Adrenal gland (tissue), 12 donors: ENCODE measurements around the gene RASGRF2. TPM values are rescaled to one million over a fixed set of nuclear protein-coding genes. Genes with fewer than 3 reads are reported as not detected.

Experiments
- DNase-seq, 7 donors: peaks; one replicate each; pipeline ENCODE4 v3.0.0-alpha.2; 2019 to 2020
- H3K27ac ChIP-seq, 5 donors: fragments of 200-600 bp; sonication (generic) in 4 of 5; 1 replicate in 3 of 5; 2 replicates in 2 of 5; pipeline versions ENCODE4 v1.5.1 to v1.8.0; 2016 to 2020; ENCODE audit warnings: mild to moderate bottlenecking in 1 of 5
- H3K27me3 ChIP-seq: fragments of 200-600 bp; 2 replicates; pipeline ENCODE4 v1.8.0; 2021
- H3K36me3 ChIP-seq, 2 donors: fragments of 200-600 bp; replicated peaks in 1 of 2; 1 replicate in 1 of 2; 2 replicates in 1 of 2; pipeline versions ENCODE4 v1.5.1 to v1.8.0; 2018 to 2022
- H3K4me1 ChIP-seq, 2 donors: fragments of 200-600 bp; replicated peaks in 1 of 2; 1 replicate in 1 of 2; 2 replicates in 1 of 2; pipeline versions ENCODE4 v1.5.1 to v1.8.0; 2018 to 2021
- H3K4me3 ChIP-seq, 4 donors: fragments of 200-600 bp; sonication (generic) in 3 of 4; one replicate each; pipeline ENCODE4 v1.5.1; 2016 to 2018
- H3K9me3 ChIP-seq, 3 donors: fragments of 200-600 bp; sonication (generic) in 1 of 3; replicated peaks in 1 of 3; 1 replicate in 2 of 3; 2 replicates in 1 of 3; pipeline versions ENCODE4 v1.5.1 to v1.8.0; 2016 to 2021
- CTCF ChIP-seq, 6 experiments: fragments of 450-650 bp in 4 of 6; fragments of 200-600 bp in 2 of 6; sonication (generic) in 1 of 6; IDR thresholded peaks; 1 replicate in 5 of 6; 2 replicates in 1 of 6; pipeline versions ENCODE4 v1.5.1 to v1.8.0; 2016 to 2021; ENCODE audit warnings: antibody characterized with exemption in 6 of 6, mild to moderate bottlenecking in 2 of 6, moderate library complexity in 1 of 6
- POLR2A ChIP-seq, 2 donors: fragments of 450-650 bp; IDR thresholded peaks; one replicate each; pipeline ENCODE4 v1.6.1; 2017; ENCODE audit warnings: antibody characterized with exemption in 2 of 2, mild to moderate bottlenecking in 2 of 2, moderate library complexity in 1 of 2
- WGBS, 4 donors: extraction: QIAGEN DNeasy Blood & Tissue Kit in 2 of 4; methylation state at CpG; one replicate each; pipeline versions ENCODE4 v1.1.5 to v1.1.7; 2013 to 2017; 5-methylcytosine and 5-hydroxymethylcytosine counted together
- intact Hi-C, 2 donors: fragments of 100-400 bp; cut with DNase I; formaldehyde crosslinking; loops; one replicate each; pipeline versions ENCODE4 v1.14.1 to v1.15.0; 2022 to 2023
- polyA plus RNA-seq, 3 donors: library from polyadenylated mRNA; stranded (reverse); fragments of 200-250 nt in 2 of 3; fragments of 350-450 nt in 1 of 3; fragmentation: Illumina TruSeq in 1 of 3; extraction: RNeasy Lipid Tissue Mini Kit (QIAGEN cat#74804) in 1 of 3; gene quantifications; one replicate each; pipeline ENCODE4 v1.2.3, GENCODE V29; 2013 to 2014
- total RNA-seq, 9 donors: library from RNA; depleted of rRNA in 4 of 9; stranded (reverse); fragments of >200 nt in 4 of 9; fragments of 120-200 nt in 1 of 9; fragmentation: NEBNext Ultra II Directional in 1 of 9; extraction: Animal tissue kit (Norgen Biotek cat#: 25700) in 1 of 9; gene quantifications; one replicate each; pipeline versions ENCODE4 v1.1.0 to v1.2.4, GENCODE V29; 2013 to 2023
- donor health status: healthy with polysubstance abuse.
- donor health status: Bipolar disorder and iron deficiency.
- donor health status: DM: yes; HTN: yes; CAD: no.
- donor health status: DM: no; HTN: no; CAD: no.
- donor health status: DM: no; HTN: no; CAD: no.
- donor health status: DM: yes; HTN: yes; CAD: no.

RASGRF2 gene
- total and polyA plus RNA-seq, 12 donors, result 0.33 to 5.7 (median 2.4) TPM

- 85 to 93% (median 89%) methylated on average over 1 of the region's 1 CpG for WGBS, 4 donors
- Histone ChIP-seq H3K27ac (no peak overlapping the region), H3K9me3 (no peaks in the 10 kb centered on the region), H3K36me3 (no peaks in the 10 kb centered on the region), H3K4me1 (no peaks in the 10 kb centered on the region), H3K27me3 (no peaks in the 10 kb centered on the region), H3K4me3 (no peak overlapping the region)
- TF ChIP-seq CTCF (IDR thresholded peaks at IDR 0.05) (no peak), POLR2A (IDR thresholded peaks at IDR 0.05) (no peak)
- DNase-seq, result no peak
- intact Hi-C loops, result no loop called here
Observed at GRCh38 chr5:81204205-81204604, 244.0 kb downstream of the RASGRF2 start.

GRCh38 chr5:81205058-81205457 is 244.9 kb downstream of the RASGRF2 start:
- Histone ChIP-seq H3K27ac (no peak overlapping the region), H3K36me3 (no peaks in the 10 kb centered on the region), H3K9me3 (no peaks in the 10 kb centered on the region), H3K4me3 (no peak overlapping the region), H3K27me3 (no peaks in the 10 kb centered on the region), H3K4me1 (no peaks in the 10 kb centered on the region)
- intact Hi-C loops, result no loop called here
- TF ChIP-seq POLR2A (IDR thresholded peaks at IDR 0.05) (no peak), CTCF (IDR thresholded peaks at IDR 0.05) (no peak)
- no peak for DNase-seq
- WGBS, 4 donors, result 67 to 89% (median 83%) methylated on average over 4 of the region's 4 CpGs

GRCh38 chr5:81207009-81207408 is 246.8 kb downstream of the RASGRF2 start:
- Histone ChIP-seq H3K9me3 (no peaks in the 10 kb centered on the region), H3K36me3 (no peaks in the 10 kb centered on the region), H3K27ac (no peak overlapping the region), H3K4me3 (no peak overlapping the region), H3K4me1 (no peaks in the 10 kb centered on the region), H3K27me3 (no peaks in the 10 kb centered on the region)
- intact Hi-C loops, result no loop called here
- WGBS, 4 donors, result 59 to 73% (median 69%) methylated on average over 5 of the region's 5 CpGs
- no peak for DNase-seq
- no peak for TF ChIP-seq CTCF (IDR thresholded peaks at IDR 0.05)
- TF ChIP-seq POLR2A (IDR thresholded peaks at IDR 0.05), result no peak

- TF ChIP-seq CTCF (IDR thresholded peaks at IDR 0.05) (no peak), POLR2A (IDR thresholded peaks at IDR 0.05) (no peak)
- Histone ChIP-seq H3K4me3 (no peak overlapping the region), H3K36me3 (no peaks in the 10 kb centered on the region), H3K4me1 (no peaks in the 10 kb centered on the region), H3K27ac (no peak overlapping the region), H3K9me3 (no peaks in the 10 kb centered on the region), H3K27me3 (no peaks in the 10 kb centered on the region)
- DNase-seq, result no peak
- WGBS, 4 donors, result 83 to 90% (median 87%) methylated on average over 4 of the region's 4 CpGs
- intact Hi-C loops, result no loop called here
Observed at GRCh38 chr5:81208904-81209303, 248.7 kb downstream of the RASGRF2 start.
